ENCODE measurements around the gene MYO1F.
"Not testable (repeated sequence)": the region's sequence is repeated elsewhere in the genome, so short reads cannot be mapped to it uniquely, and the experiment has no call there.

The MYO1F gene

GRCh38 chr19:8596168-8596567 lies 18.9 kb upstream of the MYO1F start:
- DNase-seq: no peak

- DNase-seq: no peak
Measured at GRCh38 chr19:8595651-8596050, 18.4 kb upstream of the MYO1F start.

- DNase-seq: no peak
Measured at GRCh38 chr19:8593931-8594330, 16.7 kb upstream of the MYO1F start.

GRCh38 chr19:8592231-8593009 lies 15.2 kb upstream of the MYO1F start:
- no peak for DNase-seq

- no peak for DNase-seq
Measured at GRCh38 chr19:8589177-8589714, 12.0 kb upstream of the MYO1F start.

- DNase-seq: peak; percentile 20
Measured at GRCh38 chr19:8585894-8586750, 8.9 kb upstream of the MYO1F start.

- no peak for DNase-seq
Measured at GRCh38 chr19:8584965-8585893, 8.0 kb upstream of the MYO1F start.

GRCh38 chr19:8580710-8581281 lies 3.6 kb upstream of the MYO1F start:
- peak; percentile 10 for DNase-seq

GRCh38 chr19:8578642-8579265 lies 1.5 kb upstream of the MYO1F start:
- peak; percentile 54 for DNase-seq

GRCh38 chr19:8577741-8578140 lies 499 bp upstream of the MYO1F start:
- no peak for DNase-seq

- no peak for DNase-seq
Measured at GRCh38 chr19:8576273-8576993, 809 bp downstream of the MYO1F start.

- DNase-seq: no peak
Measured at GRCh38 chr19:8575467-8575997, 1.7 kb downstream of the MYO1F start.

- not testable (repeated sequence) for DNase-seq
Measured at GRCh38 chr19:8574619-8574922, 2.7 kb downstream of the MYO1F start.

- DNase-seq: no peak
Measured at GRCh38 chr19:8573316-8573715, 3.9 kb downstream of the MYO1F start.

- no peak for DNase-seq
Measured at GRCh38 chr19:8571006-8571411, 6.2 kb downstream of the MYO1F start.

GRCh38 chr19:8569066-8569771 lies 8.0 kb downstream of the MYO1F start:
- no peak for DNase-seq

- DNase-seq: no peak
Measured at GRCh38 chr19:8567522-8568172, 9.6 kb downstream of the MYO1F start.

GRCh38 chr19:8566855-8567254 lies 10.4 kb downstream of the MYO1F start:
- DNase-seq: no peak

GRCh38 chr19:8564866-8565265 lies 12.4 kb downstream of the MYO1F start:
- not testable (repeated sequence) for DNase-seq

Measured in NCI-H1694 (cell line).